Measurements from ENCODE around the gene ZFPM1.
A peak's percentile ranks its signal among the peaks of the same experiment; 100 is the strongest.

ZFPM1 gene

DNA sequence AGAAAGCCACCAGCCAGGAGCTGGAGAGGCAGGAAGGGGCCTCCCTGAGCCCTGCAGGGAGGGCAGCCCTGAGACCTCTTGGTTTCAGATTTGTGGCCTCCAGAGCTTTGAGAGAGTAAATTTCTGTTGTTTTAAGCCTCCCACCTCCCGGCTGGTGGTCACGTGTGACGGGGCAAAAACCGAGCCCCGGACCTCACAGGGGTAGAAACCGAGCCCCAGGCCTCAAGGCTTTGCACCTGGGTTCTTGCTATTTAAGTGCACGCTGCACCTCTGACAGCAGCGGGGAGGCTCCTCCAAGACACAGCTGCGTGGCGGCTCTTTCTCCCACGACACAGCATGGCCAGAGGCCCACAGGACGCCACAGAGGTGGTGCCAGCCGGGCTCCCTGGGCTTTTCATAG is 99.7 kb downstream of the ZFPM1 start:
- no peak overlapping the region for H3K4me3 ChIP-seq (ENCODE audit: low read depth, low read length)
- DNase-seq (ENCODE audit: low read depth), result no peak
- TF ChIP-seq, protein P1, sequence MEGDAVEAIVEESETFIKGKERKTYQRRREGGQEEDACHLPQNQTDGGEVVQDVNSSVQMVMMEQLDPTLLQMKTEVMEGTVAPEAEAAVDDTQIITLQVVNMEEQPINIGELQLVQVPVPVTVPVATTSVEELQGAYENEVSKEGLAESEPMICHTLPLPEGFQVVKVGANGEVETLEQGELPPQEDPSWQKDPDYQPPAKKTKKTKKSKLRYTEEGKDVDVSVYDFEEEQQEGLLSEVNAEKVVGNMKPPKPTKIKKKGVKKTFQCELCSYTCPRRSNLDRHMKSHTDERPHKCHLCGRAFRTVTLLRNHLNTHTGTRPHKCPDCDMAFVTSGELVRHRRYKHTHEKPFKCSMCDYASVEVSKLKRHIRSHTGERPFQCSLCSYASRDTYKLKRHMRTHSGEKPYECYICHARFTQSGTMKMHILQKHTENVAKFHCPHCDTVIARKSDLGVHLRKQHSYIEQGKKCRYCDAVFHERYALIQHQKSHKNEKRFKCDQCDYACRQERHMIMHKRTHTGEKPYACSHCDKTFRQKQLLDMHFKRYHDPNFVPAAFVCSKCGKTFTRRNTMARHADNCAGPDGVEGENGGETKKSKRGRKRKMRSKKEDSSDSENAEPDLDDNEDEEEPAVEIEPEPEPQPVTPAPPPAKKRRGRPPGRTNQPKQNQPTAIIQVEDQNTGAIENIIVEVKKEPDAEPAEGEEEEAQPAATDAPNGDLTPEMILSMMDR (IDR thresholded peaks at IDR 0.05; ENCODE audit: control insufficient read depth, extremely low read depth, insufficient read depth), result no peak

DNA sequence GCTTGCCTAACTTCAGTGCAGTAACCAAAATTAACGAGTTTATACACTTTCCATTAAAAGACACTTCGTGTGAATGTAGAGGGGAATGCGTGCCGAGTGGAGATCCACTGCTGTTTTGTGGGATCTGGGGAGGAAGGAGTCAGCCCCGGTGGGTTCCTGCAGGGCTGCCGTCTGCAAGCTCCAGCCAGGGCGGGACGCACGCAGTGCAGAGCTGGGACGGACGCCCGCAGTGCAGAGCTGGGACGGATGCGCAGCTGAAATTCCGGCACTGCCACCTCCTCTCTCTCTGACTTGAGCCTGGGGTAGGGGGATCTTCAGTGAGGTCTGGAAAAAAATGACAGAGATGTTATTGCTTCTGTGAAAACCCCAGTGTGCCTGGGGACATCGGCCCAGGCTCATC is 100.7 kb downstream of the ZFPM1 start:
- no peak for DNase-seq (ENCODE audit: low read depth)
- H3K4me3 ChIP-seq (ENCODE audit: low read depth, low read length), result no peak overlapping the region
- TF ChIP-seq, protein P1 (IDR thresholded peaks at IDR 0.05; ENCODE audit: control insufficient read depth, extremely low read depth, insufficient read depth), result no peak

DNA sequence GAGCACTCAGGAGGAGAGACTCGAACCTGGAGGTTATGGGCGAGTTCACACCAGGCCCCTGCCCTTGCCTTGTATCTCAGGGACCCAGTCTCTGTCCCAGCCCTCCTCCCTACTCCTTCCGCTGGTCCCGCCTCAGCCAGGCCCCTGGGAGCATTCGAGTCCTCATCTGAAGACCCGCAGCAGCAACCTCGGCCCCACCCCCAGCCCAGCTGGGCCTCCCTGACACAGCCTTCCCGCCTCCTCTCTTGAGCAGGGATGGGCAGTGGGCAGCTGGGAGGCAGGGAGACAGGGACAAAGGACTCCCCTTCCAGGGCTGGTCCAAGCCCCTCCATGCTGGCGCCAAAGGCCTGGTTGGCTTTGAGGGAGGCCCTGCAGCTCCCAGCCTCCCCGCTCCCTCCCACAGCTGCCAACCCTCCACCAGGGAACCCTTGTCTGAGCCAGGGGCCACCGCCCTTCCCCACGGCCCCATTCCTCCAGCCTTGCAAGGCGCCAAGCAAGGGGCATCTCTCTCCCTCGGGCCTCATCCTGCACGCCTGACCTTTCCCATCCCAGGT is 101.7 kb downstream of the ZFPM1 start:
- DNase-seq (ENCODE audit: low read depth), result no peak
- TF ChIP-seq, protein P1 (IDR thresholded peaks at IDR 0.05; ENCODE audit: control insufficient read depth, extremely low read depth, insufficient read depth), result no peak
- H3K4me3 ChIP-seq (ENCODE audit: low read depth, low read length), result no peak overlapping the region

DNA sequence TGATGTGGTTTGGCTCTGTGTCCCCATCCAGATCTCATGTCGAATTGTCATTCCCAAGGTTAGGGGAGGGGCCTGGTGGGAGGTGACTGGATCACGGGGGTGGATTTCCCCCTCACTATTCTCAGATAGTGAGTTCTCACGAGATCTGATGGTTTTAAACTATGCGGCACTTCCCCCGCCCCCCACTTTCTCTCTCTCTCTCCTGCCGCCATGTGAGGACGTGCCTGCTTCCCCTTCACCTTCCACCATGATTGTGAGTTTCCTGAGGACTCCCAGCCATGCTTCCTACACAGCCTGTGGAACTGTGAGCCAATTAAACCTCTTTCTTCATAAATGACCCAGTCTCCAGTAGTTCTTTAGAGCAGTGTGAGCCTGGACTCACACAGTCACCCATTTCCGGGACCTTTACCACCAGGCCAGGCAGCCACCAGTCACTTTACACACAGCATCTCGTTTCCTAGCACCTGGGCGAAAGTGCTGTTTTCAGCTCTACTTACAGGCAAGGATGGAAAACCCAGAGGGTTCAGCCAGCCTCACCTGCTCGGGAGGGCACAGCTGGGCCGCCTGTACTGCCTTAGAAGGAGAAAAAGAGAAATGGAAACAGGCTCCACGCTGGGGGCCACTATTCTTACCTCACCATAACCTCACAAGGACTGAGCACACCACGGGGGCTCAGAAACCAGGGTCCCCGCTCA is 103.4 kb downstream of the ZFPM1 start:
- TF ChIP-seq, protein P1 (IDR thresholded peaks at IDR 0.05; ENCODE audit: control insufficient read depth, extremely low read depth, insufficient read depth), result no peak
- DNase-seq (ENCODE audit: low read depth), result no peak
- no peak overlapping the region for H3K4me3 ChIP-seq (ENCODE audit: low read depth, low read length)

DNA sequence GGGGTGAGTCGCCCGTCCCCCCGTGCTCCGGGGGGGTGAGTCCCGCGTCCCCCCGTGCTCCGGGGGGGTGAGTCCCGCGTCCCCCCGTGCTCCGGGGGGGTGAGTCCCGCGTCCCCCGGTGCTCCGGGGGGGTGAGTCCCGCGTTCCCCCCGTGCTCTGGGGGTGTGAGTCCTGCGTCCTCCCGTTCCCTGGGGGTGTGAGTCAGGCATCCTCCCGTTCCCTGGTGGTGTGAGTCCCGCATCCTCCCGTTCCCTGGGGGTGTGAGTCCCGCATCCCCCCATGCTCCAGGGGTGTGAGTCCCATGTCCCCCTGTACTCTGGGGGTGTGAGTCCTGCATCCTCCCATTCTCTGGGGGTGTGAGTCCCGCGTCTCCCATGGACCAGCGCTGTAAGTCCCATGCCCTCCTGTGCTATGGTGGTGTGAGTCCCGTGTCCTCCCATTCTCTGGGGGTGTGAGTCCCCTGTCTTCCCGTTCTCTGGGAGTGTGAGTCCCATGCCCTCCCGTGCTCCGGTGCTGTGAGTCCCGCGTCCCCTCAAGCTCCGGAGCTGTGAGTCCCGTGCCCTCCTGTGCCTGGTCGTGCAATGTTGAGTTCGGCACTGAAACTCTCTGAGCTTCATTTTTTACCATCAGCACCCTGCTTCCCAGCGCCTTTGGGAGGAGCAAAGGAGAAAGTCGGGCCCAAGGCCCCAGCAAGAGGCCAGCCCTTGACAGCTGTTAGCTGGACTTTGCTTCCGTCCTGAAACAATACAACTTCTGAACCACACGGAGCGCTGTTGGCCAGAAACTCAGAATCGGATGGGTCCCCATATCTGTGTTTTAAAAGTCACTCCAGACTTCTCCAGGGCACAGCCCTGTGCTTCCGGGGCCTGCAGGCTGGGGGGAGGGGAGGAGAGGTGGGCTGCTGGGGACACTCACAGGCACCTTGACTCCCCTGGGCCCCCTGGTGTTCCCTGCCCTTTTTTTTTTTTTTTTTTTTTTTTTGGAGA is 105.7 kb downstream of the ZFPM1 start:
- DNase-seq (ENCODE audit: low read depth), result peak; percentile 37
- H3K4me3 ChIP-seq (ENCODE audit: low read depth, low read length), result no peak overlapping the region
- TF ChIP-seq, protein P1 (IDR thresholded peaks at IDR 0.05; ENCODE audit: control insufficient read depth, extremely low read depth, insufficient read depth), result peak; percentile 50

GRCh38 chr16:88560714-88561484 is 107.8 kb downstream of the ZFPM1 start:
- TF ChIP-seq, protein P1 (IDR thresholded peaks at IDR 0.05; ENCODE audit: control insufficient read depth, extremely low read depth, insufficient read depth), result no peak
- H3K4me3 ChIP-seq (ENCODE audit: low read depth, low read length), result no peak overlapping the region
- DNase-seq (ENCODE audit: low read depth), result no peak

Data from LNCaP clone FGC (cell line).